Spleen (tissue), 11 donors: ENCODE measurements around the gene SNX12. TPM values are rescaled to one million over a fixed set of nuclear protein-coding genes. Genes with fewer than 3 reads are reported as not detected.
A peak's percentile ranks its signal among the peaks of the same experiment; 100 is the strongest.

Experiments used
- DNase-seq: peaks from one replicate; pipeline ENCODE4 v3.0.0-alpha.2; 2020
- H3K27ac ChIP-seq, 8 donors: fragments of 200-600 bp; sonication (generic) in 7 of 8; 1 replicate in 4 of 8; 2 replicates in 4 of 8; pipeline versions ENCODE4 v1.5.0 to v1.8.0; 2016 to 2021; ENCODE audit warnings: inconsistent platforms in 4 of 8, mild to moderate bottlenecking in 4 of 8, moderate library complexity in 1 of 8
- H3K27me3 ChIP-seq, 7 donors: fragments of 200-600 bp; sonication (generic) in 6 of 7; replicated peaks in 1 of 7; 1 replicate in 4 of 7; 2 replicates in 3 of 7; pipeline versions ENCODE4 v1.5.0 to v1.8.0; 2016 to 2021; ENCODE audit warnings: inconsistent platforms in 3 of 7, mild to moderate bottlenecking in 1 of 7
- H3K36me3 ChIP-seq, 6 donors: fragments of 200-600 bp; sonication (generic) in 5 of 6; 1 replicate in 4 of 6; 2 replicates in 2 of 6; pipeline versions ENCODE4 v1.5.0 to v1.8.0; 2016 to 2021; ENCODE audit warnings: inconsistent platforms in 2 of 6
- H3K4me1 ChIP-seq, 6 donors: fragments of 200-600 bp; sonication (generic) in 5 of 6; 1 replicate in 3 of 6; 2 replicates in 3 of 6; pipeline versions ENCODE4 v1.5.0 to v1.8.0; 2016 to 2021; ENCODE audit warnings: inconsistent platforms in 3 of 6
- H3K4me3 ChIP-seq, 8 donors: fragments of 200-600 bp; sonication (generic) in 7 of 8; 1 replicate in 4 of 8; 2 replicates in 4 of 8; pipeline versions ENCODE4 v1.5.0 to v1.8.0; 2016 to 2021; ENCODE audit warnings: inconsistent platforms in 4 of 8, mild to moderate bottlenecking in 4 of 8, moderate library complexity in 2 of 8
- H3K9me3 ChIP-seq, 8 donors: fragments of 200-600 bp; sonication (generic) in 7 of 8; 1 replicate in 4 of 8; 2 replicates in 4 of 8; pipeline versions ENCODE4 v1.5.0 to v1.8.0; 2016 to 2021; ENCODE audit warnings: inconsistent platforms in 4 of 8
- CTCF ChIP-seq, 11 experiments: fragments of 200-600 bp in 7 of 11; fragments of 450-650 bp in 4 of 11; sonication (generic) in 4 of 11; IDR thresholded peaks in 8 of 11; conservative IDR thresholded peaks in 3 of 11; 1 replicate in 7 of 11; 2 replicates in 4 of 11; pipeline versions ENCODE4 v1.4.0 to v1.8.0; 2016 to 2021; ENCODE audit warnings: antibody characterized with exemption in 11 of 11, inconsistent platforms in 4 of 11, mild to moderate bottlenecking in 1 of 11
- POLR2A ChIP-seq, 3 donors: fragments of 450-650 bp; IDR thresholded peaks; one replicate each; pipeline ENCODE4 v1.5.1; 2017; ENCODE audit warnings: antibody characterized with exemption in 3 of 3, mild to moderate bottlenecking in 1 of 3
- POLR2AphosphoS5 ChIP-seq, 3 donors: sonication (generic); formaldehyde crosslinking; IDR thresholded peaks; one replicate each; pipeline ENCODE4 v1.5.1; 2017; ENCODE audit warnings: antibody characterized with exemption in 3 of 3
- WGBS, 5 donors: extraction: QIAGEN DNeasy Blood & Tissue Kit in 3 of 5; methylation state at CpG; one replicate each; pipeline versions ENCODE4 v1.1.5 to v1.1.7; 2013 to 2018; 5-methylcytosine and 5-hydroxymethylcytosine counted together
- intact Hi-C: fragments of 100-400 bp; cut with DNase I; formaldehyde crosslinking; loops from one replicate; pipeline ENCODE4 v1.15.0; 2023; ENCODE audit warnings: low total_unique reads
- polyA plus RNA-seq, 3 donors: library from polyadenylated mRNA; stranded (reverse); fragments of 200-250 nt; gene quantifications; one replicate each; pipeline ENCODE4 v1.2.1, GENCODE V29; 2013
- total RNA-seq, 7 donors: library from RNA; depleted of rRNA in 3 of 7; stranded (reverse); fragments of >200 nt in 3 of 7; fragmentation: NEBNext Ultra II Directional in 4 of 7; extraction: Animal tissue kit (Norgen Biotek cat#: 25700) in 4 of 7; gene quantifications; one replicate each; pipeline versions ENCODE4 v1.1.0 to v1.2.1, GENCODE V29; 2016 to 2021
- donor health status: healthy with polysubstance abuse.
- donor health status: DM: no; HTN: no; CAD: no; lungs with moderate emphysema.
- donor health status: DM: no; HTN: no; CAD: no.
- donor health status: Bipolar disorder and iron deficiency.
- donor health status: healthy.
- donor health status: DM: no; HTN: no; CAD: no.
- donor health status: DM: yes; HTN: yes; CAD: no.

SNX12 gene
- total and polyA plus RNA-seq, 10 donors = 11.7 to 47.6 (median 39.6) TPM

GRCh38 chrX:71060127-71060526, 8.0 kb downstream of the SNX12 start:
- DNase-seq = no peak
- H3K27me3 ChIP-seq = no peaks in the 10 kb centered on the region
- no peak overlapping the region for H3K4me3 ChIP-seq
- H3K36me3 ChIP-seq = peaks cover 0 to 48% (median 18%) of the 10 kb centered on the region in 6 donors
- intact Hi-C loops = no loop called here
- H3K4me1 ChIP-seq = peaks cover 0 to 30% (median 3%) of the 10 kb centered on the region in 6 donors
- no peak overlapping the region for H3K27ac ChIP-seq
- TF ChIP-seq POLR2AphosphoS5 (IDR thresholded peaks at IDR 0.05) = no peak
- TF ChIP-seq POLR2A (IDR thresholded peaks at IDR 0.05) = no peak
- no peak for TF ChIP-seq CTCF (IDR thresholded peaks at IDR 0.05 in 8 of 11, conservative IDR thresholded peaks at IDR 0.05 in 3 of 11)
- no peaks in the 10 kb centered on the region for H3K9me3 ChIP-seq

- H3K9me3 ChIP-seq = no peaks in the 10 kb centered on the region
- H3K27ac ChIP-seq = peak overlapping the region in 3 of 8 donors; percentile 4 to 45 (median 23)
- DNase-seq = no peak
- no peaks in the 10 kb centered on the region for H3K27me3 ChIP-seq
- 57 to 81% (median 72%) methylated on average over 3 of the region's 3 CpGs for WGBS, 5 donors
- H3K36me3 ChIP-seq = peaks cover 0 to 48% (median 18%) of the 10 kb centered on the region in 6 donors
- TF ChIP-seq CTCF (IDR thresholded peaks at IDR 0.05 in 8 of 11, conservative IDR thresholded peaks at IDR 0.05 in 3 of 11) (no peak), POLR2A (IDR thresholded peaks at IDR 0.05) (no peak), POLR2AphosphoS5 (IDR thresholded peaks at IDR 0.05) (no peak)
- H3K4me3 ChIP-seq = no peak overlapping the region
- peaks cover 0 to 30% (median 3%) of the 10 kb centered on the region in 6 donors for H3K4me1 ChIP-seq
- intact Hi-C loops = no loop called here
These were observed 10.1 kb downstream of the SNX12 start for GRCh38 chrX:71057848-71058530.

GRCh38 chrX:71056867-71057266, 11.3 kb downstream of the SNX12 start:
- DNase-seq = no peak
- H3K27ac ChIP-seq = peak overlapping the region in 1 of 8 donors; percentile 45
- H3K36me3 ChIP-seq = peaks cover 0 to 37% (median 15%) of the 10 kb centered on the region in 6 donors
- H3K4me1 ChIP-seq = peaks cover 0 to 30% (median 3%) of the 10 kb centered on the region in 6 donors
- H3K27me3 ChIP-seq = no peaks in the 10 kb centered on the region
- no peaks in the 10 kb centered on the region for H3K9me3 ChIP-seq
- TF ChIP-seq CTCF (IDR thresholded peaks at IDR 0.05 in 8 of 11, conservative IDR thresholded peaks at IDR 0.05 in 3 of 11) (no peak), POLR2A (IDR thresholded peaks at IDR 0.05) (no peak), POLR2AphosphoS5 (IDR thresholded peaks at IDR 0.05) (no peak)
- no peak overlapping the region for H3K4me3 ChIP-seq
- intact Hi-C loops = no loop called here

- no peak for TF ChIP-seq POLR2AphosphoS5 (IDR thresholded peaks at IDR 0.05)
- no peak for TF ChIP-seq POLR2A (IDR thresholded peaks at IDR 0.05)
- no peak for TF ChIP-seq CTCF (IDR thresholded peaks at IDR 0.05 in 8 of 11, conservative IDR thresholded peaks at IDR 0.05 in 3 of 11)
- peak overlapping the region in 4 of 8 donors; percentile 39 to 71 (median 56) for H3K27ac ChIP-seq
- whole genome bisulfite sequencing, 5 donors = 27 to 83% (median 57%) methylated on average over 3 to 18 of the region's 18 CpGs
- peaks cover 0 to 17% (median 2%) of the 10 kb centered on the region in 6 donors for H3K4me1 ChIP-seq
- peak overlapping the region in 6 of 8 donors; percentile 22 to 60 (median 27) for H3K4me3 ChIP-seq
- H3K36me3 ChIP-seq = peaks cover 0 to 5% (median 0%) of the 10 kb centered on the region in 6 donors
- intact Hi-C loops = no loop called here
- no peaks in the 10 kb centered on the region for H3K9me3 ChIP-seq
- H3K27me3 ChIP-seq = no peaks in the 10 kb centered on the region
- DNase-seq = no peak
These were observed 14.9 kb downstream of the SNX12 start for GRCh38 chrX:71053217-71053621.
